GM19238 (cell line): ENCODE data around the gene AAR2.

Experiments used
- DNase-seq: peaks from one replicate; pipeline ENCODE4 v3.0.0; 2011; ENCODE audit warnings: low spot score; ENCODE audit not compliant: insufficient read length

AAR2 gene

GRCh38 chr20:36259177-36260061 lies 23.1 kb downstream of the AAR2 start:
- no peak for DNase-seq

- DNase-seq, result no peak
Observed at GRCh38 chr20:36260316-36260715, 24.0 kb downstream of the AAR2 start.

- no peak for DNase-seq
Observed at GRCh38 chr20:36261389-36262105, 25.3 kb downstream of the AAR2 start.

DNA sequence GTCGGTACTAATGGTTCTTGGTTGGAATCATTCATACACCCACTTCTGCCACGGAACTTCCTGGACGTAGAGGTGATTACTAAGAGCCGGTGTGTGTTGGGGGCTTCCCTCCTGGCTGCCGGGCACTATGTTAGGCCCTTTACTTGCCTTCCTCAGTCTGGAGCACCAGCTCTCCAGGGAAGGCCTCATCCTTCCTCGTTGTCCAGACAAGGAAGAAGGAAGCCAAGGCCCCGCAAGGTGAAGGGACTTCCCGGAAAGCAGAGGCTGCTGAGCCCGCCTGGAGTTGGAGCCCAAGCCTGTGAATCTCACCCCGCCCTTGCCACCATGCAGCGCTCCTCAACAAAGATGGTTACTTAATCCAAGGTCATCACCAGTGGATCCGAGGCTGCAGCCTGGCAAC lies 26.2 kb downstream of the AAR2 start:
- no peak for DNase-seq

DNA sequence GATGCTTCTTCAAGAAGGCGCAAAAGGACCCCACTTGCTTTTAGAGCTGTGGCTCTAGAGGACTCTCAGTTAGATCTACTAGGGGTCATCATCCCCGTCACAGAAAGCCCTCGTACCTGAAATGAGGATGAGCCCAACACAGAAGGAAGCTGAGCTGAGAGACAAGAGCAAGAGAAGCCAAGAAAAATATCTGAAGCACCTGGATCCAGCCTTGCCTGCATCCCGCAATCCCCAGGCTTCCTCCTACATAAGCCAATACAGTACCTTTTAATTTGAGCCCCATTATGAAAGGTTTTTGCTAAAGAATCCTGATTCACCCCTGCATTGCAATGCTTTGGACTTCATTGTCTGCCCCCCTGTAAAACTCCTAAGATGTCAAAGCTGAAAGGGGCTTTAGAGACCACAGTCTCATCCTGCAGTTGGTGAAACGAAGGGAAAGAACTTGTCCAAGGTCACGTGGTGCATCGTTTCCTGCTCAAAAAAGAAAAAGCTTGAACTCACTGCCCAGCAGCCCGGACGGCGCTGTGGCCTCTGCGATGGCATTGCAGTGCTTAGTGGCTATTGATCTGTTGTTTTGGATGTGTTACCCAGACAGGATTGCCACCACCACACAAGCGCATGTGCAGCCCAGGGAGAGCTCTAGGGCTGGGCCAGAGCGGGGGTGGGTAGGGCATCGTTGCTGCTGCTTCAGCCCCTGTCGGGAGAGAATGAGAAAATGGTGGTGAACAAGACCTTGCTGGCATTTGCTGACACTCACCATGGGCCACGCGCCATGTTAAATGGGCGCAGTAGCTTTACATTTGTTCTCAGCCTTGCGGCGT lies 28.4 kb downstream of the AAR2 start:
- DNase-seq, result no peak

DNA sequence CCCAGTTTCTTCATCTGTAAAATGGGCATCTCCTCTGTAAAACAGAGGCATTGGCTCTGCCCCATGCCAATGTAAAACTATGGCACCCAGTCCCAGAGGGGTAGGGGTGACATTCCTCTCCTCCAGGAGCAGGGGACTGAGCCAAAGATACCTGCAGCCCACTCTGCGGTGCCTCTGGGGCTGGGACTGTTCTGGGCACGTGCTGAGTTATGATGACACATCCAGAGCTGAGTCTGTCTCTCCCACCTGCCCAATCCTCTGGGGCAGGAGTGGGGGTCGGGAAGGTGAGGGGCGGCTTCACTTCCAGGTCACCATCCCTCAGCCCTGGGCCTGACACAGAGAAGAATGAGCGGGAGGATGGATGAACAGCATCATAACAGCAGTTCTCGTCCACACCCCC lies 29.9 kb downstream of the AAR2 start:
- DNase-seq, result no peak

GRCh38 chr20:36267605-36268381 lies 31.5 kb downstream of the AAR2 start:
- DNase-seq, result no peak

DNA sequence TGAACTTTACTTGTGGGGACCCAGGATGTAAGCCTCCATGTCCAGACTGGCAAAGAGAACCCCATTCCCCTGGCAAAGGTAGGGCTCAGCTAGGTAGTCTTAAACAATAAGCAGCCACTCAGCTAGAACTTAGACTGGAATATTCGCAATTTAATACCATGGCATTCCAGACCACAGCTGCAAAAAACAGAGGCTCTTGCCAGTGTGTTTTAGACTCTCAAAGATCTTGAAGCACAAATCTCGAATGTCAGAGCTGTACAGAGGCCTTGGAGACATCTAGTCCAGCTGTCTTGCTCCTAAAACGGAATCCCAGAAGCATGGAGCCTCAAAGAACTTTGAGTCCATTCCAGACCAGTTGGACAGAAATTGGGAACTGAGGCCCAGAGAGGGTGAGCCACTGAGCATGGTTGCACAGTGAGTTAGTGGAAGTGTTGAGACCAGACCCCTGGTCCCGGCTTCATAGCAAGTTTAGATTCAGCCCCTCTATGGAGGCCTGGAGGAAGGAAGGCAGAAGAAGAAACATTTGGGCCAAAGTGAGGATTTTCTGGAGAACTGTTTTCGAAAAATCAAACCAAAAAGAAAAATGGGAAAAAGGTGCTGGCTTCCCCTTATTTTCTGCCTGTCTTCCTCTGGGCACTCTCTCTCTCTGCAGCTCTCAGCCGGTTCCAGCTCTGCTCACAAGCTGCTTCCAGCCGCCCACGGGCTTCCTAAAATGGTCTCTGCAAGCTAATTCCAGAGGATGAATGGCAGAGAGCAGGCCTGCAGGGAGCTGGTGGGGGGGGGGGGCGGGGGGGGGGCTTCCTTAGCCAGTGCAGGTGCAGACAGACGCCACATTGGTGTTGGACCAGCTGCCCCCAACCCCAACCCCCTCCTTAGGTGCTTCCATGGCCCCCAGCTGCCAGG lies 32.4 kb downstream of the AAR2 start:
- no peak for DNase-seq

DNA sequence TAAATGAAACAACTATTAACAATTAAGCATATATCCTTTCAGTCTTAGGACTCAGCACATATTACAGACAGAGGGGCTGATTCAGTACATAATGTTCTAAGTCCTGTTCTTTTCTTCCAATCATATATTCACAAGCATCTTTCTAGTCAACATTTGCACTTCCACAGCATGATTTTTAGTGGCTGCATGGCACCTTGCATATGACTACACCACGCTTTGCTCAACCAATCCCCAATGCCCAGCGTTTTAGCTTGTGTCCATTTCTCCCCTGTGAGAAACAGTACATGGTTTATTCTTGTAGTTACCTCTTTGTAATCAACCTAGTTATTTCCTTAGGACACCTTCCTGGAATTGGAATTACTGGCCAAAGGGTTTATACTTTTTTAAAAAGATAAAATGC lies 33.2 kb downstream of the AAR2 start:
- no peak for DNase-seq

DNA sequence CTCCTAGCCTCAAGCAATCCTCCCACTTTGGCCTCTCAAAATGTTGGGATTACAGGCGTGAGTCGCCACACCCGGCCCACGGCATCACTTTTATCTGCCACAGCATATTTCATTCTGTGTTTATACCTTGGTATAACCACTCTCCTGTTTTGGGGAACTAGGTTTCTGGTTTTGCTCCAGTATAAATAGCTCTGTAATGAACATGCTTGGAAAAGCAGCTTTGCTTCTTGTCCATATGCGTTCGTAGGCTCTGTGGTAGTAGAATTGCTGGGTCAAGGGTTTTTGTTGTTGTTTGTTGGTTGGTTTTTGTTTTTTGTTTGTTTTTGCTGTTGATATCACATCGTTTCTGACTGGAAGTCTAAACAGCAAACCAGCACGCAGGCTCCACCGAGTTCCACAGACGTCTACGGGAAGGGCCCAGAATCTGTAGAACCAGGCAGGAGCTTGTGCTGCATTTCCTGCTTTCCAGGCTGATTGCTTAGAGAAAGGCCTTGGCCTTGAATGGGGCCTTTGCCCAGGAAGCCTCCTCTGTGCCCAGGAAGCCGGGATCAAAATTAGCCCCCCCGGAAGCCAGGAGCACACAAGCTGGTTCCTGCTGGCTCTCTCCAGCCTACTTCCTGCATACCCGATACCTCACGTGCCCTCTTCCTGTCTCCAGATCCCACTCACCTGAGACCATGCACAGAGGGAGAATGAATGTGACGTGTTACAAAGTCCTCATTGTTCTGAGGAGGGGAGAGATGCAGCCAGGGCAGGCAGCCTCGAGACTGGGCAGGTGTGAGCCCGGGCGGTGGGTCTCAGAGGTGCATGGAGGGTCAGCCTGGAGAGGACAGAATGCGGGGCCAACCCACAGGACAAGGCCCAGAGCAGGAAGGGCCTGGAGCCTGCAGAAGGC lies 34.7 kb downstream of the AAR2 start:
- DNase-seq, result no peak

- no peak for DNase-seq
Observed at GRCh38 chr20:36271639-36272546, 35.6 kb downstream of the AAR2 start.

DNA sequence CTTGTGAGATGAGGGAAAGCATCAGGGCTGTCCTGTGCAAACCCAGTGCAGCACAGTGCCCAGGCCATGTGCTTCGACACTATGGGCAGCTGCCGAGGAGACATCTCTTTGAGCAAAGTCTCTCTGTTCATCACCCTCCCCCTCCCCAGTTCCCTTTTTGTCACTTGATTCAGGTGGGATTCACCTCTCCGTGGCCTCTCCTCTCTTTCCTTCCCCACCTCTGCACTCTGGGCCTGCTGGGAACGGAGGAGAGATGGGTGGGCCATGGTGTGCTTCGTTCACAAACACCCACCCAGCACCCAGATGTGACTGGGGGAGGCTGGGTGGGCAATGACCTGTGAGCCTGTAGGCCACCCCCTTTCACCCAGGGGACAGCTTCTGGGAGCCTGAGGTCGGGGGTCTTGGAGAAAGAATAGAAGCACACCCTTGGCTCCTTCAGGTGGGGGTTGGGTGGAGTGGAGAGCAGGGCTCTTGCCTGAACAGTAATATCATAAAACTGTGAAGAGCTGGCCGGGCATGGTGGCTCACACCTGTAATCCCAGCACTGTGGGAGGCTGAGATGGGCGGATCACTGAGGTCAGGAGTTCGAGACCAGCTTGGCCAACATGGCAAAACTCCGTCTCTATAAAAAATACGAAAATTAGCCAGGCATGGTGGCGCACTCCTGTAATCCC lies 36.4 kb downstream of the AAR2 start:
- no peak for DNase-seq

- no peak for DNase-seq
Observed at GRCh38 chr20:36273414-36274180, 37.3 kb downstream of the AAR2 start.

- DNase-seq, result no peak
Observed at GRCh38 chr20:36274181-36274841, 38.0 kb downstream of the AAR2 start.

GRCh38 chr20:36275011-36275410 lies 38.7 kb downstream of the AAR2 start:
- no peak for DNase-seq
